Stimulated activated CD4-positive, alpha-beta T cell treated with anti-CD3 and anti-CD28 coated beads, Interleukin-4, amount 100 ng/mL, for 4 hours (primary cell): ENCODE results near the gene C8B.

Experiments
- DNase-seq, 2 experiments: peaks; one replicate each; pipeline ENCODE4 v3.0.0-alpha.2; 2020

The C8B gene

GRCh38 chr1:56970280-56970679 lies 4.5 kb upstream of the C8B start:
- no peak for DNase-seq

- no peak for DNase-seq
Observed at GRCh38 chr1:56968878-56969495, 3.2 kb upstream of the C8B start.

GRCh38 chr1:56967900-56968832 lies 2.4 kb upstream of the C8B start:
- no peak for DNase-seq

- no peak for DNase-seq
Observed at GRCh38 chr1:56967355-56967754, 1.5 kb upstream of the C8B start.

- DNase-seq = no peak
Observed at GRCh38 chr1:56966698-56966999, 834 bp upstream of the C8B start.

- no peak for DNase-seq
Observed at GRCh38 chr1:56965191-56965590, 624 bp downstream of the C8B start.

- DNase-seq = no peak
Observed at GRCh38 chr1:56964349-56965017, 1.3 kb downstream of the C8B start.

GRCh38 chr1:56963667-56964066 lies 2.1 kb downstream of the C8B start:
- DNase-seq = no peak

GRCh38 chr1:56961426-56961825 lies 4.4 kb downstream of the C8B start:
- DNase-seq = no peak

GRCh38 chr1:56958526-56958925 lies 7.3 kb downstream of the C8B start:
- DNase-seq = no peak

GRCh38 chr1:56957931-56958330 lies 7.9 kb downstream of the C8B start:
- no peak for DNase-seq

- no peak for DNase-seq
Observed at GRCh38 chr1:56954664-56955063, 11.2 kb downstream of the C8B start.

- DNase-seq = no peak
Observed at GRCh38 chr1:56953386-56953785, 12.4 kb downstream of the C8B start.

- DNase-seq = no peak
Observed at GRCh38 chr1:56952501-56952900, 13.3 kb downstream of the C8B start.

- DNase-seq = no peak
Observed at GRCh38 chr1:56948403-56949023, 17.3 kb downstream of the C8B start.

- no peak for DNase-seq
Observed at GRCh38 chr1:56940039-56940438, 25.8 kb downstream of the C8B start.

GRCh38 chr1:56939209-56939608 lies 26.6 kb downstream of the C8B start:
- no peak for DNase-seq

- DNase-seq = no peak
Observed at GRCh38 chr1:56938646-56939045, 27.2 kb downstream of the C8B start.

GRCh38 chr1:56934430-56935060 lies 31.3 kb downstream of the C8B start:
- no peak for DNase-seq

GRCh38 chr1:56933606-56934005 lies 32.2 kb downstream of the C8B start:
- no peak for DNase-seq

GRCh38 chr1:56933161-56933560 lies 32.7 kb downstream of the C8B start:
- no peak for DNase-seq

- no peak for DNase-seq
Observed at GRCh38 chr1:56931686-56932085, 34.1 kb downstream of the C8B start.

- no peak for DNase-seq
Observed at GRCh38 chr1:56931211-56931610, 34.6 kb downstream of the C8B start.
